Measurements from ENCODE around the gene FAM180A. TPM values are rescaled to one million over a fixed set of nuclear protein-coding genes. Genes with fewer than 3 reads are reported as not detected.

Gene FAM180A
- total and polyA plus RNA-seq, 2 of the 8 experiments (the other 6 are each of a cell fraction or from before 2014, with no cell fraction given) = not detected

GRCh38 chr7:135734343-135734689, 14.3 kb downstream of the FAM180A start (continued):
- no peak for TF ChIP-seq CHD7 (IDR thresholded peaks at IDR 0.05; ENCODE audit: insufficient replicate concordance, low read length)
- no peak for TF ChIP-seq SP1 (IDR thresholded peaks at IDR 0.05; ENCODE audit: low read depth, low read length)
- no peak for TF ChIP-seq CBX5 (IDR thresholded peaks at IDR 0.05; ENCODE audit: low read depth, low read length)
- TF ChIP-seq RNF2 (IDR thresholded peaks at IDR 0.05; ENCODE audit: borderline replicate concordance, low read depth, low read length, missing control alignments, poor library complexity, severe bottlenecking) = no peak
- no peak for TF ChIP-seq TAF1 (IDR thresholded peaks at IDR 0.05; ENCODE audit: low read depth, low read length)
- TF ChIP-seq CHD2 (IDR thresholded peaks at IDR 0.05; ENCODE audit: low read length) = no peak
- no peak for TF ChIP-seq POU5F1 (IDR thresholded peaks at IDR 0.05; ENCODE audit: low read depth, low read length)
